H1 (cell line): ENCODE results near the gene TRAPPC8. TPM values are rescaled to one million over a fixed set of nuclear protein-coding genes. Genes with fewer than 3 reads are reported as not detected.
A peak's percentile ranks its signal among the peaks of the same experiment; 100 is the strongest.

Source experiments
- ASH2L ChIP-seq: fragments of 200-600, 300-600 bp; sonication (generic); IDR thresholded peaks from one replicate; pipeline ENCODE4 v1.7.1; 2017; ENCODE audit warnings: low read length
- CHD2 ChIP-seq: IDR thresholded peaks from 2 replicates; pipeline ENCODE4 v1.6.1; 2012; ENCODE audit warnings: low read length, improper control_type of control experiment
- CREB1 ChIP-seq: IDR thresholded peaks from 2 replicates; pipeline ENCODE4 v1.6.1; 2012; ENCODE audit warnings: inconsistent platforms
- EZH2 ChIP-seq: fragments of 200-600 bp; sonication (generic); IDR thresholded peaks from 2 replicates; pipeline ENCODE4 v1.7.1; 2012; ENCODE audit warnings: low read depth, mild to moderate bottlenecking, moderate library complexity, low read length, inconsistent platforms; ENCODE audit not compliant: severe bottlenecking
- GTF2F1 ChIP-seq: IDR thresholded peaks from 2 replicates; pipeline ENCODE4 v1.6.1; 2012; ENCODE audit warnings: low read depth, low read length, improper control_type of control experiment, borderline replicate concordance
- JUN ChIP-seq: IDR thresholded peaks from 2 replicates; pipeline ENCODE4 v1.6.1; 2011; ENCODE audit warnings: low read depth, mild to moderate bottlenecking, improper control_type of control experiment, low read length
- KDM1A ChIP-seq: fragments of 200-600, 300-600 bp; sonication (generic); IDR thresholded peaks from 2 replicates; pipeline ENCODE4 v1.7.1; 2016; ENCODE audit warnings: mild to moderate bottlenecking, low read length, borderline replicate concordance
- NRF1 ChIP-seq: IDR thresholded peaks from 2 replicates; pipeline ENCODE4 v1.6.1; 2011; ENCODE audit warnings: mild to moderate bottlenecking, low read depth, low read length, improper control_type of control experiment
- PHF8 ChIP-seq: fragments of 200-600 bp; sonication (generic); conservative IDR thresholded peaks from 2 replicates; pipeline ENCODE4 v1.7.1; 2012; ENCODE audit warnings: low read depth, mild to moderate bottlenecking, inconsistent platforms, low read length, moderate library complexity
- RXRA ChIP-seq: IDR thresholded peaks from 2 replicates; pipeline ENCODE4 v1.6.1; 2011; ENCODE audit warnings: low read depth, mild to moderate bottlenecking, low read length, moderate library complexity; ENCODE audit not compliant: insufficient read depth
- SAP30 ChIP-seq: fragments of 300-600 bp; sonication (generic); IDR thresholded peaks from 2 replicates; pipeline ENCODE4 v1.7.1; 2012; ENCODE audit warnings: low read length, moderate library complexity, mild to moderate bottlenecking, inconsistent platforms; ENCODE audit not compliant: insufficient read depth, insufficient replicate concordance
- SIN3A ChIP-seq, 2 experiments: IDR thresholded peaks in 1 of 2; conservative IDR thresholded peaks in 1 of 2; 2 replicates each; pipeline ENCODE4 v1.6.1; 2011 to 2012; ENCODE audit warnings: low read length in 2 of 2, improper control_type of control experiment in 1 of 2, low read depth in 1 of 2, mild to moderate bottlenecking in 1 of 2
- SIX5 ChIP-seq: IDR thresholded peaks from 2 replicates; pipeline ENCODE4 v1.6.1; 2011; ENCODE audit warnings: mild to moderate bottlenecking, low read depth, low read length
- SUZ12 ChIP-seq: fragments of 200-600 bp; sonication (generic); IDR thresholded peaks from 2 replicates; pipeline ENCODE4 v1.6.1; 2012; ENCODE audit warnings: mild to moderate bottlenecking, inconsistent platforms, low read length, moderate library complexity, mixed read lengths
- YY1 ChIP-seq: IDR thresholded peaks from 2 replicates; pipeline ENCODE4 v1.6.1; 2011; ENCODE audit warnings: low read depth, mild to moderate bottlenecking, low read length
- polyA plus RNA-seq, 7 experiments: library from polyadenylated mRNA; depleted of rRNA in 3 of 7; stranded (reverse) in 5 of 7; unstranded in 2 of 7; fragments of >200 nt in 5 of 7; fragments of 200-250 nt in 2 of 7; gene quantifications; 1 replicate in 5 of 7; 2 replicates in 1 of 7; 4 replicates in 1 of 7; pipeline versions ENCODE4 v1.2.1 to v1.2.3, GENCODE V29; 2011 to 2013; ENCODE audit warnings: missing spikeins in 2 of 7, mixed read lengths in 2 of 7
- total RNA-seq: library from RNA; stranded (reverse); fragmentation: NEBNext Ultra II Directional; extraction: Animal tissue kit (Norgen Biotek cat#: 25700); gene quantifications from 2 replicates; pipeline ENCODE4 v1.2.1, GENCODE V29; 2021
- TF ChIP-seq, protein P1 (sequence below): IDR thresholded peaks from 2 replicates; pipeline ENCODE4 v1.6.1; 2012; ENCODE audit warnings: inconsistent platforms
- TF ChIP-seq, protein P2 (sequence below), 3 experiments: IDR thresholded peaks; 1 replicate in 2 of 3; 2 replicates in 1 of 3; pipeline versions ENCODE4 v1.5.1 to v1.6.1; 2011; ENCODE audit warnings: low read length in 3 of 3, mild to moderate bottlenecking in 3 of 3, inconsistent platforms in 2 of 3, low read depth in 1 of 3, moderate library complexity in 1 of 3; ENCODE audit not compliant: insufficient read depth in 1 of 3; ENCODE audit errors: control extremely low read depth in 1 of 3
- TF ChIP-seq, protein P3 (sequence below): IDR thresholded peaks from 2 replicates; pipeline ENCODE4 v1.6.1; 2011; ENCODE audit warnings: low read length, improper control_type of control experiment

The TRAPPC8 gene
- total and polyA plus RNA-seq, 2 of the 8 experiments (the other 6 are each of a cell fraction or from before 2014, with no cell fraction given): 43.6 to 56.5 TPM

DNA sequence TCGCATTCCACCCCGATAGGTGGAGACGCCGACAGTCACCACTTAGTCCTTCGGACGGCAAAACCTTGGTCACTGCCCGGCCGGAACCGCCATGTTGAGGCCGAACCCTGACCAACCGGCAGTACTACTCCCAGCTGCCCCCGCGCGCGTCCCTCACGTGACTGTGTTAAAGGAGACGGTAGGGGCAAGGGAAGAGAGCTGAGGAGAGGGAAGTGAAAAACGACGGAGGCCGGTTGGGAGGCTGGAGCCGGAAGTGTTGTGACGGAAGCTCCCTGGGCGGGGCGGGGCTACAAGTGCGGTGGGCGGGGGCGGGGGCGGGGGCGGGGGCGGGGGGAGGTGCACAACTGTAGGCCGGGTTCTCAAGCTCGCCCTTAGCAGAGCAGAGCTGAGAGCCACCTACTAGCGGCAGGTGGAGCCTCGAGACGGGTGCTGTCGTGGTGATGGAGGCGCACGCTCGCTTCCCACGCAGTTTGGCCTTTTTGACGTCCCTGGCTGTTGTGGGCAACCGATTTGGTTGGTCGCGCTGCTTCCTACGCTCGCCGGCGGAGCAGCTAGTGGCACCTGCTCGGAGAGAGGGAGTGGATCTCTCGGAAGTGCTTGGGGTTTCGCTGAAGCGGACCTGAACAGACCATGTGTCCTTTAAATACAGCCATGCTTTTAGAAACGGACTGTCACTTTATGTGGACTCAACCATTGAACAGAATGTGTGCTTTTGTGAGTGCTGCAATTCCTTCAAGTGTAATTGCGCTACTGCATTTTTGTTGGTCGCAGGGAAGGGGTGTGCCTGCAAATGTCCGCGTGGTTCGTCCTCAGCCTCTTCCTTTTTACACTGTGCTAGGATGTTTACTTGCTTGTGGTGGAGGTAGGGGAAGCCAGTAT, at the start of gene TRAPPC8 (continued):
- TF ChIP-seq, protein P1, sequence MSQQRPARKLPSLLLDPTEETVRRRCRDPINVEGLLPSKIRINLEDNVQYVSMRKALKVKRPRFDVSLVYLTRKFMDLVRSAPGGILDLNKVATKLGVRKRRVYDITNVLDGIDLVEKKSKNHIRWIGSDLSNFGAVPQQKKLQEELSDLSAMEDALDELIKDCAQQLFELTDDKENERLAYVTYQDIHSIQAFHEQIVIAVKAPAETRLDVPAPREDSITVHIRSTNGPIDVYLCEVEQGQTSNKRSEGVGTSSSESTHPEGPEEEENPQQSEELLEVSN: peak; percentile 88
- TF ChIP-seq ASH2L: peak; percentile 98
- peak; percentile 95 for TF ChIP-seq YY1
- TF ChIP-seq SIN3A (conservative IDR thresholded peaks at IDR 0.05 in 1 of 2, IDR thresholded peaks at IDR 0.05 in 1 of 2; ENCODE audit: low read depth in 1 of 2, low read length in 2 of 2): peak; percentile 81; a peak in 1 of 4 replicates
- peak; percentile 90 for TF ChIP-seq PHF8
- no peak for TF ChIP-seq RXRA
- TF ChIP-seq, protein P2, sequence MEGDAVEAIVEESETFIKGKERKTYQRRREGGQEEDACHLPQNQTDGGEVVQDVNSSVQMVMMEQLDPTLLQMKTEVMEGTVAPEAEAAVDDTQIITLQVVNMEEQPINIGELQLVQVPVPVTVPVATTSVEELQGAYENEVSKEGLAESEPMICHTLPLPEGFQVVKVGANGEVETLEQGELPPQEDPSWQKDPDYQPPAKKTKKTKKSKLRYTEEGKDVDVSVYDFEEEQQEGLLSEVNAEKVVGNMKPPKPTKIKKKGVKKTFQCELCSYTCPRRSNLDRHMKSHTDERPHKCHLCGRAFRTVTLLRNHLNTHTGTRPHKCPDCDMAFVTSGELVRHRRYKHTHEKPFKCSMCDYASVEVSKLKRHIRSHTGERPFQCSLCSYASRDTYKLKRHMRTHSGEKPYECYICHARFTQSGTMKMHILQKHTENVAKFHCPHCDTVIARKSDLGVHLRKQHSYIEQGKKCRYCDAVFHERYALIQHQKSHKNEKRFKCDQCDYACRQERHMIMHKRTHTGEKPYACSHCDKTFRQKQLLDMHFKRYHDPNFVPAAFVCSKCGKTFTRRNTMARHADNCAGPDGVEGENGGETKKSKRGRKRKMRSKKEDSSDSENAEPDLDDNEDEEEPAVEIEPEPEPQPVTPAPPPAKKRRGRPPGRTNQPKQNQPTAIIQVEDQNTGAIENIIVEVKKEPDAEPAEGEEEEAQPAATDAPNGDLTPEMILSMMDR (IDR thresholded peaks at IDR 0.05; ENCODE audit: control extremely low read depth in 1 of 3, insufficient read depth in 1 of 3, low read depth in 1 of 3, low read length in 3 of 3): peak in 2 of 3 experiments; percentile 35 to 37; a peak in 3 of 4 replicates
- no peak for TF ChIP-seq EZH2
- TF ChIP-seq, protein P3, sequence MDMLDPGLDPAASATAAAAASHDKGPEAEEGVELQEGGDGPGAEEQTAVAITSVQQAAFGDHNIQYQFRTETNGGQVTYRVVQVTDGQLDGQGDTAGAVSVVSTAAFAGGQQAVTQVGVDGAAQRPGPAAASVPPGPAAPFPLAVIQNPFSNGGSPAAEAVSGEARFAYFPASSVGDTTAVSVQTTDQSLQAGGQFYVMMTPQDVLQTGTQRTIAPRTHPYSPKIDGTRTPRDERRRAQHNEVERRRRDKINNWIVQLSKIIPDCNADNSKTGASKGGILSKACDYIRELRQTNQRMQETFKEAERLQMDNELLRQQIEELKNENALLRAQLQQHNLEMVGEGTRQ: peak; percentile 96
- peak; percentile 89 for TF ChIP-seq SAP30
- TF ChIP-seq SIX5: 0 out of 2 replicates have a peak, but pooled peaks have one; percentile 19
- no peak for TF ChIP-seq NRF1
- TF ChIP-seq KDM1A: no peak
- TF ChIP-seq SUZ12: no peak
- TF ChIP-seq GTF2F1: 0 out of 2 replicates have a peak, but pooled peaks have one; percentile 66
- TF ChIP-seq JUN: no peak
- TF ChIP-seq CHD2: 0 out of 2 replicates have a peak, but pooled peaks have one; percentile 44
- TF ChIP-seq CREB1: 0 out of 2 replicates have a peak, but pooled peaks have one; percentile 56
